OCI-LY1 (cell line): ENCODE data around the gene GPR50.

Experiments used
- H2AFZ ChIP-seq: fragments of 200-600 bp; sonication (generic), shearing (Covaris generic); 2 replicates; pipeline ENCODE4 v1.6.0; 2014; ENCODE audit warnings: antibody characterized with exemption, mild to moderate bottlenecking, low read length
- H3F3A ChIP-seq: fragments of 200-600 bp; sonication (generic), shearing (Covaris generic); 2 replicates; pipeline ENCODE4 v1.6.0; 2014; ENCODE audit warnings: mild to moderate bottlenecking, antibody characterized with exemption, low read length, moderate library complexity; ENCODE audit not compliant: insufficient read depth
- H3K27ac ChIP-seq: fragments of 200-600 bp; sonication (generic); 2 replicates; pipeline ENCODE4 v1.5.1; 2014; ENCODE audit warnings: low read length, mixed run types, mild to moderate bottlenecking, low read depth; ENCODE audit not compliant: poor library complexity, severe bottlenecking
- H3K27me3 ChIP-seq: fragments of 200-600 bp; sonication (generic); 2 replicates; pipeline ENCODE4 v1.6.0; 2014; ENCODE audit warnings: antibody characterized with exemption, mild to moderate bottlenecking, low read length, moderate library complexity; ENCODE audit not compliant: insufficient read depth
- H3K36me3 ChIP-seq: fragments of 200-600 bp; sonication (generic); 2 replicates; pipeline ENCODE4 v1.6.1; 2014; ENCODE audit warnings: mild to moderate bottlenecking, antibody characterized with exemption, low read length, moderate library complexity, mixed read lengths; ENCODE audit not compliant: insufficient read depth
- H3K4me1 ChIP-seq: fragments of 200-600 bp; sonication (generic); 2 replicates; pipeline ENCODE4 v1.5.1; 2014; ENCODE audit warnings: mild to moderate bottlenecking, low read length, moderate library complexity; ENCODE audit not compliant: insufficient read depth, severe bottlenecking
- H3K4me2 ChIP-seq: fragments of 200-600 bp; sonication (generic), shearing (Covaris generic); 2 replicates; pipeline ENCODE4 v1.6.1; 2014; ENCODE audit warnings: low read length
- H3K4me3 ChIP-seq: fragments of 200-600 bp; sonication (generic); 2 replicates; pipeline ENCODE4 v1.5.1; 2014; ENCODE audit warnings: low read length, low read depth, mild to moderate bottlenecking, mixed read lengths; ENCODE audit not compliant: poor library complexity, severe bottlenecking
- H3K79me2 ChIP-seq: fragments of 200-600 bp; shearing (Covaris generic); 2 replicates; pipeline ENCODE4 v1.6.1; 2016; ENCODE audit warnings: mixed run types, low read length, mixed read lengths; ENCODE audit not compliant: insufficient read depth
- H3K9ac ChIP-seq: fragments of 200-600 bp; sonication (generic), shearing (Covaris generic); 2 replicates; pipeline ENCODE4 v1.6.1; 2014; ENCODE audit warnings: mild to moderate bottlenecking, low read length, mixed read lengths
- H3K9me2 ChIP-seq: fragments of 200-600 bp; sonication (generic), shearing (Covaris generic); 2 replicates; pipeline ENCODE4 v1.6.1; 2014; ENCODE audit warnings: low read depth, mild to moderate bottlenecking, low read length, mixed read lengths
- H3K9me3 ChIP-seq: fragments of 200-600 bp; shearing (Covaris generic); 2 replicates; pipeline ENCODE4 v1.6.1; 2014; ENCODE audit warnings: low read length, mixed read lengths
- H4K20me1 ChIP-seq: fragments of 200-600 bp; sonication (generic), shearing (Covaris generic); 2 replicates; pipeline ENCODE4 v1.6.0; 2016; ENCODE audit warnings: mild to moderate bottlenecking, low read length; ENCODE audit not compliant: insufficient read depth
- CTCF ChIP-seq: fragments of 200-600 bp; sonication (generic), shearing (Covaris generic); IDR thresholded peaks from 2 replicates; pipeline ENCODE4 v1.5.1; 2017; ENCODE audit warnings: mild to moderate bottlenecking, antibody characterized with exemption, low read length, moderate library complexity, mixed read lengths
- EZH2 ChIP-seq: fragments of 200-600 bp; sonication (generic), shearing (Covaris generic); IDR thresholded peaks from 2 replicates; pipeline ENCODE4 v1.8.0; 2017; ENCODE audit warnings: borderline replicate concordance, mixed run types, mild to moderate bottlenecking, antibody characterized with exemption, low read length, moderate library complexity, mixed read lengths

Gene GPR50

GRCh38 chrX:151227627-151228026 is 51.2 kb downstream of the GPR50 start:
- Histone ChIP-seq H3K4me1 (no peaks in the 10 kb centered on the region), H3K27me3 (no peaks in the 10 kb centered on the region), H3K4me2 (no peak overlapping the region), H4K20me1 (no peaks in the 10 kb centered on the region), H3K9me3 (no peaks in the 10 kb centered on the region), H3K9ac (no peak overlapping the region), H3F3A (no peaks in the 10 kb centered on the region), H3K9me2 (no peaks in the 10 kb centered on the region), H3K4me3 (no peak overlapping the region), H3K36me3 (no peaks in the 10 kb centered on the region), H2AFZ (no peak overlapping the region), H3K27ac (no peak overlapping the region), H3K79me2 (no peaks in the 10 kb centered on the region)
- TF ChIP-seq EZH2 (no peak), CTCF (no peak)

GRCh38 chrX:151228935-151229334 is 52.6 kb downstream of the GPR50 start:
- Histone ChIP-seq H3K79me2 (no peaks in the 10 kb centered on the region), H2AFZ (no peak overlapping the region), H3K9ac (no peak overlapping the region), H3K9me2 (no peaks in the 10 kb centered on the region), H3F3A (no peaks in the 10 kb centered on the region), H3K27ac (no peak overlapping the region), H3K4me2 (no peak overlapping the region), H3K9me3 (no peaks in the 10 kb centered on the region), H4K20me1 (no peaks in the 10 kb centered on the region), H3K4me1 (no peaks in the 10 kb centered on the region), H3K27me3 (no peaks in the 10 kb centered on the region), H3K4me3 (no peak overlapping the region), H3K36me3 (no peaks in the 10 kb centered on the region)
- TF ChIP-seq EZH2 (no peak), CTCF (no peak)
